ENCODE data around the gene ANOS1. TPM values are rescaled to one million over a fixed set of nuclear protein-coding genes. Genes with fewer than 3 reads are reported as not detected.
"Not testable (repeated sequence)": the region's sequence is repeated elsewhere in the genome, so short reads cannot be mapped to it uniquely, and the experiment has no call there.

The ANOS1 gene
- not detected for total RNA-seq
- 0.01 TPM for polyA plus RNA-seq (2013, experiment 1 of 2)
- 0.73 TPM for polyA plus RNA-seq (2013, experiment 2 of 2)
- 0 to 0.34 (median 0) reads per million in 172 experiments for total RNA-seq

GRCh38 chrX:8731559-8732395 lies at the start of gene ANOS1:
Gene ANOS1, minus strand, starts transcription at chrX:8732137. Its CDS starts 101 bp downstream, at chrX:8732036.
- intact Hi-C loops (cut with DNase I, micrococcal nuclease): no loop called here
- Histone ChIP-seq H3K36me3 (ENCODE audit: insufficient read depth, low read length) (no peaks in the 10 kb centered on the region), H3K27me3 (ENCODE audit: control insufficient read depth in 1 of 2, insufficient read depth in 2 of 2, low read length in 2 of 2) (peaks cover 4 to 12% of the 10 kb centered on the region in 2 experiments), H3K4me3 (ENCODE audit: low read length) (no peak within 1 kb of the TSS), H3K4me1 (ENCODE audit: insufficient read depth, low read length) (no peaks in the 10 kb centered on the region), H3K9me3 (ENCODE audit: control insufficient read depth in 1 of 2, insufficient read depth in 1 of 2, low read length in 2 of 2) (no peaks in the 10 kb centered on the region), H3K27ac (ENCODE audit: low read depth in 1 of 2, low read length in 2 of 2) (no peak within 1 kb of the TSS)
- Mint-ChIP-seq H3K27me3 (peaks cover 29% of the 10 kb centered on the region), H3K27ac (no peak within 1 kb of the TSS), H3K4me1 (ENCODE audit: low read depth) (no peaks in the 10 kb centered on the region), H3K36me3 (ENCODE audit: low read depth) (no peaks in the 10 kb centered on the region), H3K4me3 (no peak within 1 kb of the TSS), H3K9me3 (no peaks in the 10 kb centered on the region)
- TF ChIP-seq CTCF (IDR thresholded peaks at IDR 0.05): no peak
- no peak for ATAC-seq (ENCODE audit: poor library complexity)
- CTCF ChIA-PET: no interaction called here
- DNase-seq: no peak
- POLR2A ChIA-PET: no interaction called here

GRCh38 chrX:8773117-8773516 lies 41.2 kb upstream of the ANOS1 start:
- Histone ChIP-seq H3K27ac (ENCODE audit: low read depth in 1 of 2, low read length in 2 of 2) (no peak overlapping the region), H3K4me1 (ENCODE audit: insufficient read depth, low read length) (peaks cover 8% of the 10 kb centered on the region), H3K4me3 (ENCODE audit: low read length) (no peak overlapping the region), H3K36me3 (ENCODE audit: insufficient read depth, low read length) (no peaks in the 10 kb centered on the region), H3K9me3 (ENCODE audit: control insufficient read depth in 1 of 2, insufficient read depth in 1 of 2, low read length in 2 of 2) (no peaks in the 10 kb centered on the region), H3K27me3 (ENCODE audit: control insufficient read depth in 1 of 2, insufficient read depth in 2 of 2, low read length in 2 of 2) (peaks cover 0 to 6% of the 10 kb centered on the region in 2 experiments)
- POLR2A ChIA-PET: no interaction called here
- no peaks in the 10 kb centered on the region for H3K9me3 Mint-ChIP-seq
- DNase-seq (peak in 1 of 14 experiments; percentile 24), ATAC-seq (ENCODE audit: poor library complexity) (no peak)
- no peaks in the 10 kb centered on the region for H3K36me3 Mint-ChIP-seq (ENCODE audit: low read depth)
- intact Hi-C loops (cut with DNase I, micrococcal nuclease): no loop called here
- no peak for TF ChIP-seq CTCF (IDR thresholded peaks at IDR 0.05)
- peaks cover 10% of the 10 kb centered on the region for H3K27me3 Mint-ChIP-seq
- CTCF ChIA-PET: interaction anchor here (1.4 kb wide), 1 partner anchor 10 kb away, joined by 4 read pairs; no protein-coding TSS in a partner anchor
- H3K27ac Mint-ChIP-seq: no peak overlapping the region
- no peaks in the 10 kb centered on the region for H3K4me1 Mint-ChIP-seq (ENCODE audit: low read depth)
- H3K4me3 Mint-ChIP-seq: no peak overlapping the region

GRCh38 chrX:8760021-8760420 lies 28.1 kb upstream of the ANOS1 start:
- ChIA-PET POLR2A (no interaction called here), CTCF (no interaction called here)
- Mint-ChIP-seq H3K27ac (no peak overlapping the region), H3K9me3 (no peaks in the 10 kb centered on the region), H3K36me3 (ENCODE audit: low read depth) (no peaks in the 10 kb centered on the region), H3K4me3 (no peak overlapping the region), H3K4me1 (ENCODE audit: low read depth) (no peaks in the 10 kb centered on the region), H3K27me3 (peaks cover 18% of the 10 kb centered on the region)
- ATAC-seq (ENCODE audit: poor library complexity) (no peak), DNase-seq (no peak)
- no peak overlapping the region for H3K4me3 ChIP-seq (ENCODE audit: low read length)
- no peaks in the 10 kb centered on the region for H3K9me3 ChIP-seq (ENCODE audit: control insufficient read depth in 1 of 2, insufficient read depth in 1 of 2, low read length in 2 of 2)
- H3K4me1 ChIP-seq (ENCODE audit: insufficient read depth, low read length): no peaks in the 10 kb centered on the region
- intact Hi-C loops (cut with DNase I, micrococcal nuclease): no loop called here
- no peak overlapping the region for H3K27ac ChIP-seq (ENCODE audit: low read depth in 1 of 2, low read length in 2 of 2)
- no peaks in the 10 kb centered on the region for H3K36me3 ChIP-seq (ENCODE audit: insufficient read depth, low read length)
- peaks cover 0 to 2% of the 10 kb centered on the region in 2 experiments for H3K27me3 ChIP-seq (ENCODE audit: control insufficient read depth in 1 of 2, insufficient read depth in 2 of 2, low read length in 2 of 2)
- no peak for TF ChIP-seq CTCF (IDR thresholded peaks at IDR 0.05)

- H3K4me3 ChIP-seq (ENCODE audit: low read length); ATAC-seq (ENCODE audit: poor library complexity); H3K27me3 ChIP-seq (ENCODE audit: control insufficient read depth in 1 of 2, insufficient read depth in 2 of 2, low read length in 2 of 2); H3K9me3 ChIP-seq (ENCODE audit: control insufficient read depth in 1 of 2, insufficient read depth in 1 of 2, low read length in 2 of 2); H3K27me3 Mint-ChIP-seq; H3K27ac Mint-ChIP-seq; H3K4me1 Mint-ChIP-seq (ENCODE audit: low read depth); H3K36me3 ChIP-seq (ENCODE audit: insufficient read depth, low read length); H3K36me3 Mint-ChIP-seq (ENCODE audit: low read depth); H3K4me1 ChIP-seq (ENCODE audit: insufficient read depth, low read length); H3K9me3 Mint-ChIP-seq; H3K27ac ChIP-seq (ENCODE audit: low read depth in 1 of 2, low read length in 2 of 2); intact Hi-C loops (cut with DNase I, micrococcal nuclease); CTCF ChIA-PET; DNase-seq; H3K4me3 Mint-ChIP-seq; POLR2A ChIA-PET: not testable (repeated sequence)
These were observed 26.8 kb upstream of the ANOS1 start for GRCh38 chrX:8758706-8759105.

- H3K4me3 ChIP-seq (ENCODE audit: low read length); POLR2A ChIA-PET; DNase-seq; ATAC-seq (ENCODE audit: poor library complexity); H3K4me1 ChIP-seq (ENCODE audit: insufficient read depth, low read length); H3K4me3 Mint-ChIP-seq; H3K27me3 ChIP-seq (ENCODE audit: control insufficient read depth in 1 of 2, insufficient read depth in 2 of 2, low read length in 2 of 2); H3K9me3 ChIP-seq (ENCODE audit: control insufficient read depth in 1 of 2, insufficient read depth in 1 of 2, low read length in 2 of 2); intact Hi-C loops (cut with DNase I, micrococcal nuclease); H3K36me3 Mint-ChIP-seq (ENCODE audit: low read depth); H3K4me1 Mint-ChIP-seq (ENCODE audit: low read depth); H3K27ac ChIP-seq (ENCODE audit: low read depth in 1 of 2, low read length in 2 of 2); H3K27ac Mint-ChIP-seq; H3K27me3 Mint-ChIP-seq; CTCF ChIA-PET; H3K9me3 Mint-ChIP-seq; H3K36me3 ChIP-seq (ENCODE audit: insufficient read depth, low read length): not testable (repeated sequence)
These were observed 25.9 kb upstream of the ANOS1 start for GRCh38 chrX:8757609-8758389.

Measured in CD4-positive, alpha-beta T cell (primary cell).